ENCODE data around the gene DGKB. TPM values are rescaled to one million over a fixed set of nuclear protein-coding genes. Genes with fewer than 3 reads are reported as not detected.

The DGKB gene
- polyA plus RNA-seq, 2 of the 4 experiments (the other 2 are of a cell fraction), result 0.01 TPM; not detected in 1

- TF ChIP-seq BHLHE40 (IDR thresholded peaks at IDR 0.05; ENCODE audit: low read depth, low read length) (no peak), NPAS2 (CRISPR knock-in tag; IDR thresholded peaks at IDR 0.05; ENCODE audit: borderline replicate concordance) (no peak), CEBPB (IDR thresholded peaks at IDR 0.05) (no peak), HOXA7 (CRISPR knock-in tag; IDR thresholded peaks at IDR 0.05) (no peak), MAZ (IDR thresholded peaks at IDR 0.05; ENCODE audit: borderline replicate concordance, low read depth, low read length) (no peak), ZFP36 (IDR thresholded peaks at IDR 0.05; ENCODE audit: borderline replicate concordance, partially characterized antibody) (no peak), EP300 (IDR thresholded peaks at IDR 0.05) (no peak), CBX2 (IDR thresholded peaks at IDR 0.05; ENCODE audit: borderline replicate concordance, low read depth) (no peak), KDM1A (IDR thresholded peaks at IDR 0.05; ENCODE audit: low read depth) (no peak), HDAC2 (IDR thresholded peaks at IDR 0.05) (no peak)
- TF ChIP-seq, protein P1, sequence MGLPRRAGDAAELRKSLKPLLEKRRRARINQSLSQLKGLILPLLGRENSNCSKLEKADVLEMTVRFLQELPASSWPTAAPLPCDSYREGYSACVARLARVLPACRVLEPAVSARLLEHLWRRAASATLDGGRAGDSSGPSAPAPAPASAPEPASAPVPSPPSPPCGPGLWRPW (IDR thresholded peaks at IDR 0.05), result no peak
- Histone ChIP-seq H3K4me1 (no peaks in the 10 kb centered on the region), H3K4me2 (no peak overlapping the region), H3K9me3 (no peaks in the 10 kb centered on the region), H3K4me3 (no peak overlapping the region), H3K27ac (no peak overlapping the region)
- POLR2A ChIA-PET, result no interaction called here
- 30% methylated on average over 5 of the region's 5 CpGs for WGBS (ENCODE audit: missing lambda C conversion rate)
- DNase-seq (ENCODE audit: low read depth in 1 of 2, low spot score in 1 of 2) (no peak), ATAC-seq (no peak), FAIRE-seq (no peak)
- CTCF ChIA-PET, result no interaction called here
Observed at GRCh38 chr7:14332155-14332554, 570.4 kb downstream of the DGKB start.

- no peak overlapping the region for H3K4me2 ChIP-seq
- WGBS (ENCODE audit: missing lambda C conversion rate), result 8% methylated on average over 3 of the region's 3 CpGs
- no peaks in the 10 kb centered on the region for H3K9me3 ChIP-seq
- H3K4me3 ChIP-seq, result no peak overlapping the region
- POLR2A ChIA-PET, result no interaction called here
- H3K27ac ChIP-seq, result no peak overlapping the region
- ATAC-seq (no peak), FAIRE-seq (no peak), DNase-seq (ENCODE audit: low read depth in 1 of 2, low spot score in 1 of 2) (no peak)
- CTCF ChIA-PET, result no interaction called here
- TF ChIP-seq MAFK (IDR thresholded peaks at IDR 0.05; ENCODE audit: partially characterized antibody) (peak; percentile 11), MYC (IDR thresholded peaks at IDR 0.05; ENCODE audit: borderline replicate concordance, low read length) (no peak)
- H3K4me1 ChIP-seq, result no peaks in the 10 kb centered on the region
Observed at GRCh38 chr7:14324767-14325166, 577.8 kb downstream of the DGKB start.

DNA sequence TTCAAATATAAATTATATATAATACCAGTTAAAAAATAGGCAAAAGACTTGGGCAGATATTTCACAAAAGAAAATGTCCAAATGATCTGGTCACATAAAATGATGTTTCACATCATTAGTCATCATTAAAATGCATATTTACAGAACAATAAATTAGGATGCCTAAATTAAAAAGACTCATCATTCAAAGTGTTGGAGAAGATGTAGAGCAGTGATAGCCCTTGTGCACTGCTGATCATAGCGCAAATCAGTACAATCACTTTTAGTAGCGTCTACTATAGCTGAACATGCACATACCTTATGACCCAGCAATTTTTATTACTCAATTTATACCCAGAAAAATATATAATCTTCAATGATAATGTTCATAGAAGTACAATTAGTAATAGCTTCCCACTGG, 579.8 kb downstream of the DGKB start:
- ATAC-seq (no peak), DNase-seq (ENCODE audit: low read depth in 1 of 2, low spot score in 1 of 2) (no peak), FAIRE-seq (no peak)
- H3K4me3 ChIP-seq, result no peak overlapping the region
- no peaks in the 10 kb centered on the region for H3K9me3 ChIP-seq
- WGBS (ENCODE audit: missing lambda C conversion rate), result 56% methylated on average over 2 of the region's 2 CpGs
- TF ChIP-seq, protein P2, sequence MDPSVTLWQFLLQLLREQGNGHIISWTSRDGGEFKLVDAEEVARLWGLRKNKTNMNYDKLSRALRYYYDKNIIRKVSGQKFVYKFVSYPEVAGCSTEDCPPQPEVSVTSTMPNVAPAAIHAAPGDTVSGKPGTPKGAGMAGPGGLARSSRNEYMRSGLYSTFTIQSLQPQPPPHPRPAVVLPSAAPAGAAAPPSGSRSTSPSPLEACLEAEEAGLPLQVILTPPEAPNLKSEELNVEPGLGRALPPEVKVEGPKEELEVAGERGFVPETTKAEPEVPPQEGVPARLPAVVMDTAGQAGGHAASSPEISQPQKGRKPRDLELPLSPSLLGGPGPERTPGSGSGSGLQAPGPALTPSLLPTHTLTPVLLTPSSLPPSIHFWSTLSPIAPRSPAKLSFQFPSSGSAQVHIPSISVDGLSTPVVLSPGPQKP (IDR thresholded peaks at IDR 0.05; ENCODE audit: low read depth, low read length), result no peak
- TF ChIP-seq PBX3 (IDR thresholded peaks at IDR 0.05) (no peak), MYC (IDR thresholded peaks at IDR 0.05; ENCODE audit: borderline replicate concordance, low read length) (no peak), HMGXB4 (CRISPR knock-in tag; IDR thresholded peaks at IDR 0.05; ENCODE audit: borderline replicate concordance) (no peak), MAFK (IDR thresholded peaks at IDR 0.05; ENCODE audit: partially characterized antibody) (no peak), CBX2 (IDR thresholded peaks at IDR 0.05; ENCODE audit: borderline replicate concordance, low read depth) (no peak), NR3C1 (IDR thresholded peaks at IDR 0.05) (no peak)
- no peak overlapping the region for H3K4me2 ChIP-seq
- H3K27ac ChIP-seq, result no peak overlapping the region
- ChIA-PET POLR2A (no interaction called here), CTCF (no interaction called here)
- no peaks in the 10 kb centered on the region for H3K4me1 ChIP-seq

Measured in A549 (cell line).